ENCODE measurements around the gene FBXO46.

Gene FBXO46, protein sequence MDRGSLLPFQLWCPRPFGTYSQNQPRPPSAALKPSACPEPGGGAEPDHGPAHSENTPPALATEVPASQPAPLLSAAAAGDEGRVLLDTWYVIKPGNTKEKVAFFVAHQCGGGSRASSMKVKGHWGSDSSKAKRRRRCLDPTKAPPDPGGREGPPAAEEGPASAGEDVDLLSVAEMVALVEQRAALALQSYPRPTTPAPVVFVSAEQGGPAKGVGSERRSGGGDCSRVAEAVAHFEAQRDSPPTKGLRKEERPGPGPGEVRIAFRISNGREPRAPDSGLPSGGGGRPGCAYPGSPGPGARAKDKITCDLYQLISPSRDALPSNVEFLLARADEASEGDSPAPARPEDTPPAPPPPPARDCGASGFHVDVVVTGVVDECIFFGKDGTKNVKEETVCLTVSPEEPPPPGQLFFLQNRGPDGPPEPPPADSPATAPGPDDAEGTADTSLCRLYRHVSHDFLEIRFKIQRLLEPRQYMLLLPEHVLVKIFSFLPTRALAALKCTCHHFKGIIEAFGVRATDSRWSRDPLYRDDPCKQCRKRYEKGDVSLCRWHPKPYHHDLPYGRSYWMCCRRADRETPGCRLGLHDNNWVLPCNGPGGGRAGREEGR

DNA sequence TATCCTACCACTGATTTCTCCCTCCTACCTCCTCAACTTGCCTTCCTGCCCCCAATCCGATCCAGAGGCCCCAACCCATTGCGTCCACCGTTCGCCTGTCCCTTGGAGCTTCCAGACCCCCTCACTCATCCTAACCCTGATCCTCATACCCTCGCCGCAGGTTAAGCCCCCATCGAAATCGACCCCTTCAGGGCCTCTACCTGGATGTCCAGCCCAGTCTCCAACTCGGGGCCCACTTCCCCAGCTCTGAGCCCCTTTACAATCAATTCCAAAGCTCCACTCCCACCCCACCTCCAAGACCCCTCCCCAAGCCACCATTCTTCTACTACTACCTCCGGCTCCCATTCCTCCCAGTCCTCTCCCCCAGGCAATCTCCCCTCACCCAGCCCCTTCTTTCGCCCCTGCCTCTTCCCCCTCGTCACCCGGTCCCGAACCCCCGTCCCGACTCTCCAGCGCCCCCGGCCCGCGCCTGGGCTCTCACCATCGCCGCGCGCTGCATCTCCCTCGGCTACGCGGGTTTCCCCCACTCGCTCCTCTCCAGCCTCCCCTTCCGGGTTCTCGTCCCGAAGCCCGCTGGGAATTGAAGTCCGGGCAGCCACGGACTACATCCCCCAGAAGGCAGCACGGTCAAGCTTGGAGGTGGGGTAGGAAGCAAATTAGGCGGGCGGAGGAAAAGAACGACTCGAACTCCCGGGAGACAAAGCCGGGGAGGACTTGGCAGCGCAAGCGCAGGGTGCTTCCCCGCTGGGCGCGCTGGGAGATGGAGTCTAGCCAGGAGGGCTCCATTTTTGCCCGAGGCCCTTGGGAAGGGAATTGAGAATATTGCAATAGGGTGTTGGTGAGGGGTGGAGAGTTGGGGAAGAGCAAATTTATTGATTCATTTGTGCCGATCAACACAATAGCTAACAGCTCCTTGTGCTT, at the start of gene FBXO46:
TSS of gene FBXO46 (minus strand) at position 529 of the 921 bp plus-strand sequence. CDS start 17,401 bp downstream, outside the sequence.
- DNase-seq: peak; percentile 97 to 98 (median 98)

DNA sequence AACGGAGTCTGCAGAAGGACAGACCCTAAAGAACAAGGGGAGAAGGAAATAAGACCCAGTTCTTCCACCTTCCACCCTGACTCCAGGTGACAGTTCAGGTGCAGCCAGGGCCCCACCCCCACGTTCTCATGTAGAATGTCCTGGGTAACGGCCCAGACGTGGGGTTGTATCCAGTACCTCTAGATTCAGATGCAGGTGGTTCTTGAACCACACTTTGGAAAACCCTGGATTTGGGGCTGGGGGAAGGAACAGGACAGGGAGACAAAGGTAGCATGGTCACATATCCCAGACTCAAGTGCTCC, 49.4 kb upstream of the FBXO46 start:
- DNase-seq: no peak

DNA sequence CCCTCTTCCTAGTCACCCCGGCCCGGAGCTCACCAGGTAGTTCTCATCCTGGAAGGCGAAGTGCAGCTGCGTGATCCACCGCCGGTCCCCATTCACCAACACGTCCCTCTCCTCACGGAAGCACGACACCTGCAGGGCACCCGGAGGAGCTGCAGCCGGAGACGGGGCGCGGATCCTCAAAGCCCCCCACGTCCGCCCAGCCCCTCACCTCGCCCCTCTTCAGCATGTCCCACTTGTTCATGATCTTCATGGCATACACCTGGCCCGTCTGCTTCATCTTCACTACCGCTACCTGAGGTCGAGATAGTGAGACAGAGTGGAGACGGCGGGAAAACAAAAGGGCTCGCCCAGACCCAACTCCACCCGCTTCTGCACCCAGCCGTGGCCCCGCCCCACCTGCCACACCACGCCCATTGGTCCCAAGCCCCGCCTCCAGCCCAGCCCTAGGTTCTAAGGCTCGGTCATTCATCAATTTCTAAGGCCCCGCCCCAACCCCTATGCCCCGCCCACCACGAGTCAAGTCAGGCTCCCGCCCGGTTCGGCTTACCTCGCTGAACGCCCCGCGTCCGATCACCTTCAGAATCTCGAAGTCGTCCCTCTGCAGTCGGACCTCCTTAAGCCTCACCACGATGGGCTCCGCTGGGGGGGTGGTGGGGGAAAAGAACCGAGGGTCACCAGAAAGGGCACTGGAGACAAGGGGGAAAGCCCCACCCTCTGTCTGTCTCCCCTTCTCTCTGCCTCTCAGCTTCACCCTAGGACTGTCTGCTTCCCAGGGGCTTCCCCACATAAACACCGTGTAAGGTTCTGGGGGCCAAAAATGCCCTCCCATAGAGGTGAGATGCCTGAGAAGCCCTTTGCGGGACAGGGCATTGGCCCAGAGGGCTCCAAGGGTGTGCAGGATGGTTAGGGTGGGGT, 48.8 kb upstream of the FBXO46 start:
- peak; percentile 74 to 86 (median 76) for DNase-seq

DNA sequence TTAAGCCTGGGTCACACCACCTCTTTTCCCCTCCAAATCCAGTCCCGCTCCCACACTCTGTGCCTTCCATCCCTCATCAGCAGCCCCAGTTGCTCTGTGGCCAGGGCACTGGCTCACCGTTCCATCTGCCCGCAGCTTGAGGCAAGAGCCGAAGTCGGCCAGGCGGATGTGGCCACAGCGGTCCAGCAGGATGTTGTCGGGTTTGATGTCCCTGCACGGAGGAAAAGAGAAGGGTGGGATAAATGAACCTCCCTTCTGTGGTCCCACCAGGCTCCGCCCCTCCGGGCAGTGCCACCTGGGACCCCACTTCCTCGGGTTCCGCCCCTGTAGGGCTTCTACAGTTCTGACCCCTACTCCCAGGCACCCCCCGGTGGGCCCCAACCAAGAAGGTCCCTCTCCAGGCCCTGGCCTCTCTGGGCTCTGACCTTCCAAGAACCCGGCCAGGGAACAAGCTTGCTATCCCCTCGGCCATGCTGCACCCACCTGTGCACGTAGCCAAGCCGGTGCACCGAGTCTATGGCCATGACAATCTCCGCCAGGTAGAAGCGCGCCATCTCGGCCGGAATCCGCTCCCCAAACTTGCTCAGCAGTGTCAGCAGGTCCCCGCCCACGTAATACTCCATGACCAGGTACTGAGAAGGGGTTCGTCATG, 47.4 kb upstream of the FBXO46 start:
- DNase-seq: no peak

DNA sequence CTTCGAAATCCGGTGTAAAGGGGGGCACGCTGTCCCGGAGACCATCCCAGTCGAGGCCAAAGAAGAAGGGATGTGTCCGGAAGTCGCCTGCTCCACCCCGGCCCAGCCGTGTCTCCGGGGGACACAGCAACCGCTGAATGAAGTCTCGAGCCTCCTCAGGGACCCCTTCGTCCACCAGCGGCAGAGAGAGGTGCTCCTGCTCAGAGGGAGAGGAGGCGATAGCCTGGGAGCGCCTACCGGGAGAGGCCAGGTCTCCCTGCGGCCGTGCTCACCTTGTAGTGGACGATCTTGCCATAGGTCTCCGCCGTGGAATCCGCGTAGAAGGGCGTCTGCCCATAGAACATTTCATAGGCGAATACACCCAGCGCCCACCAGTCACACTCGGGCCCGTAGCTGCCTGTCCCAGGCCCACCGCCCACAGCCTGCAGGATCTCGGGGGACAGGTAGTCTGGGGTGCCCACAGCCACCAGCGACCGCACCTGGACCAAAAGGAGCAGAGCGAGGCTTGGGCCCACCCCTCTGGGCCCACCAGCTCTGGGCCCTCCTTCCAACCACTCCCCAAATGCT, 46.8 kb upstream of the FBXO46 start:
- DNase-seq: no peak

DNA sequence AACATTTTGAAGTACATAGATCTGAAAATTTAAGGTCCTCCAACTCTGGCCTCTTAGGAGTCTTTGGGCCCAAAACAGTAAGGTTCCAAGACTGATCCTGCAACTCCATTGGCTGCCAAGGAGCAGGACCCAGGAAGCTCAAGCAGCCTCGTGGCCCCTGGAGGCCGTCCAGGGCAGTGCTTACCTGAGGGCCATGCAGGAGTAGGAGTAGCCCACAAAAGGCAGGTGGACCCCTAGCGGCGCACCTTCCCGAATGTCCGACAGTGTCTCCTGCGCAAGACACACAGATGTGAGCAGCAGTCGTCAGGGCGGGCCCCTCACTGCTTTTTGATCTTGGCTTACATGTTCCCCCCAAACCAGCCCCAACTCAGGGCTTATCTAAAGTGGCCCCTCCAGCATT, 44.1 kb upstream of the FBXO46 start:
- DNase-seq: no peak

DNA sequence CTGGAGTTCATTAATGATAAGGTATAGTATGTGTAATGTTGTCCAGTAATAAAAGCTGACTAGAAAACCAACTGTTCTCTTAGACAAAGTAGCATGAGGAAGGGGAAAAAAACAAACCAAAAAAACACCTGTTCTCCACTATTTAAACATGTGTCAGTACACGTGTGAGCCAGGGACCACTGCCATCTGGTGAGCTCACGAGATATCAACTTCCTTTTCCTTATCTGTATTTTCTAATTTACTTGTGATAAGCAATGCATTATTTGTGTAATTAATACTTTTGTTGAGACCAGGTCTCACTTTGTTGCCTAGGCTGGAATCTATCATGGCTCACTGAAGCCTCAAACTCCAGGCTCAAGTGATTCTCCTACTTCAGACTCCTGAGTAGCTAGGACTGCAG, 42.7 kb upstream of the FBXO46 start:
- no peak for DNase-seq

DNA sequence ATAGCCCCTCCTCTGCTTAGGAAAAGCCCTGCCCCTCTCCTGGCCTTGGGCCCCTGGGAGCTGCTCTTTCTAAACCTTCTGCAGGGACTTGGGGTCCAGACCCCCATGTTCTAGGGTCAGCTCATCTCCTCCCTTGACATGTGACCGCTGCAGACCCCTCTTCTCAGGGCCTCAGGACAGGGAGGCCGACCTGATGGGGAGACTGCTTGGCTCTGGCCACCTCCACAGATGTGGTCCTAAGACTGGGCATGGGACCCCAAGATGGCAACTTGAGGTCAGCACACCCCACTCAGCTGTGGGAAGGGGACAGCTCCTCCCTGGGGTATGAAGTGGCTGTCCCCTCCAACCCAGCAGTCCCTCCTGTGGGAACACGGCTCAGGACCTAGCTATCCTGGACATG, 42.2 kb upstream of the FBXO46 start:
- DNase-seq: no peak

DNA sequence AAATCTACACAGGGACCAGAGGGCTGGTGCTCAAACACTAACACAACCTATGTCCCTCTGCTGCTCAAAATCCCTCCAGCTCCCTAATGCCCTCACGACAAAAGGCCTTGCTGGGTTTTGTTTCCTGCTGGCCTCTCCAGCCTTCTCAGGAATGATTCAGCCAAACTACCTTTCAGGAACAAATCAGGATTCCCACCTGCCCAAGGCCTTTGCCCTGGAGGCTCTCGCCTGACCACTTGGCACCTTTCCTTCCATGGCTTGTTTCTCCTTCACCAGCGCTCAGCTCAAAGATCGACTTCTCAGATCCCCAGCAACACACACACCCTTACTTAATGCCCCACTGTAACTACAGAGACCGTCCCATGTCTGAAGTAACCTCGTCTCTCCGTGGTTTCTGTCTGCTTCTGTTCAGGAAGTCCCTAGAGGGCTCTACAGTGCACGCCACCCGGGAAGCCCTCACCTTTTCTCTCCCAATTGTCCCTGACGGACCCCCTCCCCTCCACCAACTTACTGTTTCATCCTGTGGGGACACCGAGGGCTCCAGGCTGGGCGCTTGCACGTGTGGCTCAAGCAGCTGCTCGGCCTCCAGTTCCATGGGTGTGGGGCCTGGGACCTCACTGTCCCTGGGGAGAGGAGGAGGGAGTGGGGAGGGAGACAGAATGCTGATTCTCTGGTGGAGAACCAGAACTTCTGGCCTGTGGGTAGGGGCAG, 41.6 kb upstream of the FBXO46 start:
- DNase-seq: no peak

DNA sequence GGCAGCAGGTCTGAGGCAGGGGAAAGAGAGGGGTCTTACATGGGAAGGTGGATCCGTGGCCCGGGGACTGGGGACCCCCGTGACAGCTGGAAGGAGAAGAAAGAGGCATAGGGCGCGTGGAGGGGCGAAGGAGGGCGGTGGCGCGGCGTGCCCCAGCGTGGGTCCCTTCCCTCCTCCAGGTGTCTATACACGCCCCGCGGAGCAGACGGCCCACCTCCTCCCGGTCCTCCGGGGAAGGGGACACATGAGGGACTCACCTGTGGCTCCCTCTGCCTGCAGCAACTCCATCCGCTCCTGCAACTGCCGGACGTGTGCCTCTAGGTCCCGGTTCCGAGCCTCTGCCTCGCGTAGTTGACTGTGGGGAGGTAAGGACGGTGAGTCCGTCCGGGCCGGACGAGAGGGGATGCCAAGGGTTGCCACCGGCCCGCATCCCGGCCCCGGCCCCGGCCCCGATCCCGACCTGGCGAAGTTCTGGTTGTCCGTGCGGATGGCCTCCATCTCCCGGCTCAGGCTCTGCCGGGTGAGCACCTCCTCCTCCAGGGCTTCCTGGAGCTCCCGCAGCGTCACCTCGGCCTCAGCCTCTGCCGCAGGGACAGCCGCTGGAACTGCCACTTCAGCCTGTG, 40.7 kb upstream of the FBXO46 start:
- DNase-seq: no peak

DNA sequence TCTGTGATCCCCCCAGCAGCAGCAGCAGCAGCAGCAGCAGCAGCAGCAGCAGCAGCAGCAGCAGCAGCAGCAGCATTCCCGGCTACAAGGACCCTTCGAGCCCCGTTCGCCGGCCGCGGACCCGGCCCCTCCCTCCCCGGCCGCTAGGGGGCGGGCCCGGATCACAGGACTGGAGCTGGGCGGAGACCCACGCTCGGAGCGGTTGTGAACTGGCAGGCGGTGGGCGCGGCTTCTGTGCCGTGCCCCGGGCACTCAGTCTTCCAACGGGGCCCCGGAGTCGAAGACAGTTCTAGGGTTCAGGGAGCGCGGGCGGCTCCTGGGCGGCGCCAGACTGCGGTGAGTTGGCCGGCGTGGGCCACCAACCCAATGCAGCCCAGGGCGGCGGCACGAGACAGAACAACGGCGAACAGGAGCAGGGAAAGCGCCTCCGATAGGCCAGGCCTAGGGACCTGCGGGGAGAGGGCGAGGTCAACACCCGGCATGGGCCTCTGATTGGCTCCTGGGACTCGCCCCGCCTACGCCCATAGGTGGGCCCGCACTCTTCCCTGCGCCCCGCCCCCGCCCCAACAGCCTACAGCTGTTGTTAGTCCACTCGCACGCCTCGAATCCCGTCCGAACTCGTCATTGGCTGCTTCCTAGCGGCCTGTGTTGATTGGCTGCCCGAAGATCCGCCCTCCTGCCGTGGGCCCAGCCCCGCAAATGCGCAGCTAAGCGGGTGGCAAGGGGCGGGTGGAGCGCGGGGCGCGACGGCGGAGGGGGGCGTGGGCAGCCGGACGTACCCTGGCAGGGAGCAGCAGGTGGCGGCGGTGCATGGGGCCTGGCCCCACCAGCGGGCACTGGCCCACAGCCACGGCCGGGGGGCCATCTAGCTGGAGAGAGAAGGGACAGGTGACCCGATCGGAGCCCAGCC, 39.8 kb upstream of the FBXO46 start:
- peak; percentile 91 to 97 (median 93) for DNase-seq

DNA sequence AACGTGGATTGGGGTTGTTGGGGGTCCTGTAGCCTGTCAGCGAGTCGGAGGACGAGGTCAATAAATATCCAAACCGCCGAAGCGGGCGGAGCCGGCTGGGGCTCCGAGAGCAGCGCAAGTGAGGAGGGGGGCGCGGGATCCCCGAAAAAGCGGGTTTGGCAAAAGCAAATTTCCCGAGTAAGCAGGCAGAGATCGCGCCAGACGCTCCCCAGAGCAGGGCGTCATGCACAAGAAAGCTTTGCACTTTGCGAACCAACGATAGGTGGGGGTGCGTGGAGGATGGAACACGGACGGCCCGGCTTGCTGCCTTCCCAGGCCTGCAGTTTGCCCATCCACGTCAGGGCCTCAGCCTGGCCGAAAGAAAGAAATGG, 39.1 kb upstream of the FBXO46 start:
- peak; percentile 28 to 44 (median 39) for DNase-seq

DNA sequence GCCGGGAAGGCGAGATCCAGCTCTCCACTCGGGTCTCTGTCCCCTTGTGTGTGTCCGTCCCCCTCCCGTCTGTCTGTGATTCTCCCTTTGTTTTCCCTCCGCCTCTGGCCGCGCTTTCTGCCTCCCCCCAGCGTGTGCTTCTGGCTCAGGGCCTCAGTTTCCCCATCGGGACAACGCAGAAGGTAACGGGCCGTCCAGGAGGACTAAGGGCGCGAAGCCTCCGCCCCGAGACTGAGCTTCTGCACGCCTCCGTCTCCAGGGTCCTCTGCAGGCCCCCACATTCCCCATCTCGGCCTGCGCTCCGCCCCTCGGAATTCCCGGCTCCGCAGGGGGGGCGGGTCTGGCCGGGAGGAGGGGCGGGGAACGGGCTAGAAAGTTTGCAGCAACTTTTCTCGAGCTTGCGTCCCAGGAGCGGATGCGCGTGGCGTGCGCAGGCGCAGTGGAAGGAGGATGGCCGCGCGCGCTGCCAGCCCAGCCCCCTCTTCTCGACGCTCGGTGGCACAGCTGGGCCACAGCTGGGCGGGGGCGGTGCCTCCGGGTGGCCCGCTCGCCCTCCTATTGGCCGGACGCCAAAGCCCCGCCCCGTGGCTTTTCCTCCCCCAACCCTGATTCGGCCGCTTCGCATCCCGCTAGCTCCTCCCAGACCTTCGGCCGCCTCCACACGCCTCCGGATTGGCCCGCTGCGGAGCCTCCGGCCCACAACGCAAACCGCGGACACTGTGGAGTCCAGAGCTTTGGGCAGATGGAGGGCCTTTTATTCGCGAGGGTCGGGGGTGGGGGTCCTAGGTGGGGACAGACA, 38.5 kb upstream of the FBXO46 start, which contains the start of gene SIX5:
TSS of gene SIX5 (minus strand) at position 269 of the 799 bp plus-strand sequence. CDS start 408 bp downstream, outside the sequence.
- DNase-seq: peak; percentile 97 to 99 (median 98)

DNA sequence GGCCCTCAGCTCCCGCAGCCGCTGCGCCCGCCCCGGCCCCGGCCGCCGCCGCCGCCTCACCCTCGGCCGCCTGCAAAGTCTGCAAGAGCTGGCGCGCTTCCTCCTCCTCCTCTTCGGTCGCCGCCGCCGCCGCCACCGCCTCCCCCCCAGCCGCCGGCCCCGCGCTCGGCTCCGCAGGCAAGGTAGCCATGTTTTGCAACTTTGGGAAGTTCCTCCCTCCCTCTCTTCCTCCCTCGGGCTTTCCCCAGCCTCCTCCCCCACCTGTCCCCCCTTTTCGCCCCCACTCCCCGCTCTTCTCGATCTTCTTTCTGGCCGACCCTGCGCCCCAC, 37.9 kb upstream of the FBXO46 start:
- DNase-seq: peak; percentile 66 to 83 (median 69)

DNA sequence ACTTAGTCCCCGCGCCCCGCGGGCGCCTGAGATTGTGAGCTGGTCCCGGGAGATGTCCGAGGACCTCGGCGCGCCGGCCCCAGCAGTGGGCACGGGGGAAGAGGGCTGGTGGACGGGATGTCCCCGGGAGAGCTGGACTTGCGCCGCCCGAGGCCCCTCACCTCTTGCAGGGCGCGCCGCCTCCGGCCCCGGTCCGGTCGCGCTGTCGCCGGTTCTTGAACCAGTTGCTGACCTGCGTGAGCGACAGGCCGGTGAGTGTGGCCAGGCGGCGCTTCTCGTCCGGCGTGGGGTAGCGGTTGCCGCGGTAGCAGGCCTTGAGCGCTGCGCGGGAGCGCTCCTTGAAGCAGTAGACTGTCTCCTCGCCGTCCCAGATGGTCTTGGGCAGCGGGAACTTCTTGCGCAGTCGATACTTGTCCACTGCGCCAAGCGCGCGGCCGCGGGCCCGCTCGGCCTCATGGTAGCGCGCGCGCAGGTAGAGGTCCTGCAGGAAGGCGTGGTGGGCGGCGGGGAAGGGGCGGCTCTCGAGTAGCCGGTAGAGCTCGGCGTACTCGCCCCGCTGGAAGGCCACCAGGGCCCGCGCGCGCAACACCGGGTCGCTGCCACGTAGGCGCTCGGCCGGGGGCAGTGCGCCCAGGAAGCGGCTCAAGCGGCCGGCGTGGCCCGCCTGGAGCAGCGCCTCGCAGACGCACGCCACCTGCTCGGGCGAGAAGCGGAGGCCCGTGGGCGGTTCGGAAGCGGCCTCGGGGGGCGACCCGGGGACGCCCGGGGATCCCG, 37.4 kb upstream of the FBXO46 start:
- DNase-seq: peak; percentile 22 to 59 (median 36)

DNA sequence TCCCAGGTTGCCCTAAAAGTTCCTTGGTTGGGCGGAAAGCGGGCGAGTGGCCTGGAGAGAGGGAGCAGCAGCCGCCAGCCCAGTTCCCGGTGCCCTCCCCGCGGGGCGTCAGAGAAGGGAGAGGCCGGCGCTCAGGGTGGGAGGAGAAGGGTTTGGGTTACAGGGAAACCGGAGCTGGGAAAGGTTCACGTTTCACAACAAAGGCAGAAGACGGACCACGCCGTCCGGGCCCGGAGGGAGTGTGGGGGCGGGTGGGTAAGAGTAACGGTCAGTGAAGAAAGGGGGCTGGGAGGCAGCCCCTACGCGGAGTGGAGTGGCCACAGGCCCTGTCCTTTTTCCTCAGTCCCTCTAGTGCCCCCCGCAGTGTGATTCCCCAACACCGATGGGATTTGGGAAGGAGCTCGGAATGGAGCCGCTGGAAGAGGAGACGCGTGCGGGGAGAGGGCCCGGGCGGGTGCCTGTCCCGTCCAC, 36.7 kb upstream of the FBXO46 start:
- peak in 1 of 3 donors; percentile 23 for DNase-seq

DNA sequence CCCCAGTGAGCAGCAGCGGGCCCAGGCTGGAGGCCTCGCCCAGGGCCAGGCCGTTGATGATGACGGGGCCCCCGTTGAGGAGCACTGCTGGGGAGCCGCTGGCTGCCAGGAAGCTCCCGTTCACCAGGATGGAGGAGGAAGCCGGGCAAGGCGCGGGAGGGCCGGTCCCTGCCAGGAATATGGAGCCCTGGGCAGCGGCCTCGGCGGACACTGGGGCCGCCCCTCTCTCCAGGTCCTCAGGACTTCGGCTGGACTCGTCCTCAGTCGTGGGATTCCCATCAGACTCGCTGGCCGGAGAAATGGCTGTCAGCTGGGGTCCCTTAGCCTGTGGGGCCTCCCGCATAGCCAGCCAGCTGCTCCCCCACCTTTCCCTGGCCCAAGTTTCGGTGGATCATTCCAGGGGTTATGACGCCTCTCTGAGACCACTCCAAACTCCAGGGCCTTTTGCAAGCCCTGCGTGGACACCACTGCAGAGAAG, 36.2 kb upstream of the FBXO46 start:
- DNase-seq: no peak
